H9 (cell line): Measurements from ENCODE around the gene RPA1. TPM values are rescaled to one million over a fixed set of nuclear protein-coding genes. Genes with fewer than 3 reads are reported as not detected.

Experiments used
- DNase-seq: peaks from one replicate; pipeline ENCODE4 v3.0.0-alpha.2; 2017
- H2AFZ ChIP-seq: one replicate; pipeline ENCODE4 v1.6.1; 2013; ENCODE audit warnings: mild to moderate bottlenecking, low read length, control low read depth, moderate library complexity
- H2AK5ac ChIP-seq: 2 replicates; pipeline ENCODE4 v1.6.1; 2013; ENCODE audit warnings: low read length, control low read depth, mixed read lengths; ENCODE audit not compliant: insufficient read length
- H2BK120ac ChIP-seq: one replicate; pipeline ENCODE4 v1.6.1; 2013; ENCODE audit warnings: low read depth, mild to moderate bottlenecking, low read length, control low read depth, inconsistent platforms; ENCODE audit not compliant: poor library complexity, severe bottlenecking
- H2BK12ac ChIP-seq: 2 replicates; pipeline ENCODE4 v1.6.1; 2013; ENCODE audit warnings: low read length, control low read depth, mixed read lengths, low read depth; ENCODE audit not compliant: insufficient read length
- H2BK15ac ChIP-seq: 2 replicates; pipeline ENCODE4 v1.6.1; 2013; ENCODE audit warnings: low read depth, low read length, control low read depth
- H2BK20ac ChIP-seq: one replicate; pipeline ENCODE4 v1.6.1; 2013; ENCODE audit warnings: low read depth, mild to moderate bottlenecking, low read length, control low read depth, inconsistent platforms; ENCODE audit not compliant: poor library complexity, severe bottlenecking
- H2BK5ac ChIP-seq: 2 replicates; pipeline ENCODE4 v1.6.1; 2013; ENCODE audit warnings: low read length, control low read depth, mixed read lengths; ENCODE audit not compliant: insufficient read length
- H3K14ac ChIP-seq: 2 replicates; pipeline ENCODE4 v1.6.1; 2013; ENCODE audit warnings: low read length, control low read depth; ENCODE audit not compliant: insufficient read depth
- H3K18ac ChIP-seq: 2 replicates; pipeline ENCODE4 v1.6.1; 2013; ENCODE audit warnings: low read depth, mild to moderate bottlenecking, mixed read lengths, low read length, control low read depth; ENCODE audit not compliant: insufficient read length
- H3K23ac ChIP-seq: 2 replicates; pipeline ENCODE4 v1.6.1; 2013; ENCODE audit warnings: low read length, control low read depth, mixed read lengths, low read depth; ENCODE audit not compliant: insufficient read length
- H3K23me2 ChIP-seq: 2 replicates; pipeline ENCODE4 v1.6.1; 2013; ENCODE audit warnings: low read depth, mild to moderate bottlenecking, mixed read lengths, low read length, control low read depth; ENCODE audit not compliant: insufficient read length, poor library complexity, severe bottlenecking
- H3K27ac ChIP-seq: 2 replicates; pipeline ENCODE4 v1.5.1; 2013; ENCODE audit warnings: low read length, control low read depth, mixed read lengths, low read depth; ENCODE audit not compliant: insufficient read length
- H3K27me3 ChIP-seq: 2 replicates; pipeline ENCODE4 v1.6.1; 2013; ENCODE audit warnings: low read length, control low read depth, inconsistent platforms; ENCODE audit not compliant: insufficient read depth
- H3K4ac ChIP-seq: 2 replicates; pipeline ENCODE4 v1.6.1; 2013; ENCODE audit warnings: low read depth, mild to moderate bottlenecking, control low read depth, inconsistent platforms, low read length, moderate library complexity
- H3K4me1 ChIP-seq: 2 replicates; pipeline ENCODE4 v1.6.1; 2013; ENCODE audit warnings: low read length, control low read depth, inconsistent platforms; ENCODE audit not compliant: insufficient read depth
- H3K4me2 ChIP-seq: 2 replicates; pipeline ENCODE4 v1.6.1; 2013; ENCODE audit warnings: low read length, control low read depth, mixed read lengths; ENCODE audit not compliant: insufficient read length, insufficient read depth
- H3K56ac ChIP-seq: 2 replicates; pipeline ENCODE4 v1.6.1; 2013; ENCODE audit warnings: low read depth, mild to moderate bottlenecking, mixed read lengths, low read length, control low read depth; ENCODE audit not compliant: insufficient read length
- H3K79me1 ChIP-seq: 2 replicates; pipeline ENCODE4 v1.6.1; 2013; ENCODE audit warnings: low read depth, mild to moderate bottlenecking, moderate library complexity, low read length, control low read depth, inconsistent platforms; ENCODE audit not compliant: insufficient read depth, poor library complexity, severe bottlenecking
- H3K79me2 ChIP-seq: 2 replicates; pipeline ENCODE4 v1.6.1; 2013; ENCODE audit warnings: low read length, control low read depth, inconsistent platforms; ENCODE audit not compliant: insufficient read depth
- H3K9ac ChIP-seq: 2 replicates; pipeline ENCODE4 v1.6.1; 2013; ENCODE audit warnings: low read length, control low read depth, mixed read lengths; ENCODE audit not compliant: insufficient read length; ENCODE audit errors: extremely low read depth
- H3K9me3 ChIP-seq: one replicate; pipeline ENCODE4 v1.6.1; 2013; ENCODE audit warnings: low read depth, low read length, inconsistent platforms; ENCODE audit not compliant: control insufficient read depth
- H3T11ph ChIP-seq: one replicate; pipeline ENCODE4 v1.6.1; 2013; ENCODE audit warnings: mild to moderate bottlenecking, low read length, control low read depth, inconsistent platforms
- H4K20me1 ChIP-seq: one replicate; pipeline ENCODE4 v1.6.1; 2013; ENCODE audit not compliant: control insufficient read depth, insufficient read length, insufficient read depth
- H4K5ac ChIP-seq: 2 replicates; pipeline ENCODE4 v1.6.1; 2013; ENCODE audit warnings: low read depth, mild to moderate bottlenecking, mixed read lengths, low read length, control low read depth; ENCODE audit not compliant: insufficient read length
- H4K8ac ChIP-seq: replicated peaks from 2 replicates; pipeline ENCODE4 v1.6.1; 2013; ENCODE audit warnings: low read length, control low read depth, mixed read lengths, low read depth; ENCODE audit not compliant: insufficient read length
- H4K91ac ChIP-seq: 2 replicates; pipeline ENCODE4 v1.6.1; 2013; ENCODE audit warnings: low read depth, mild to moderate bottlenecking, moderate library complexity, mixed read lengths, low read length, control low read depth; ENCODE audit not compliant: insufficient read length
- H3K27ac Mint-ChIP-seq, 3 experiments: 2 replicates in 2 of 3; 3 replicates in 1 of 3; pipeline ENCODE4 v1.8.0; 2020 to 2021; ENCODE audit warnings: mixed read lengths in 3 of 3, mild to moderate bottlenecking in 1 of 3, moderate library complexity in 1 of 3
- H3K27me3 Mint-ChIP-seq: 2 replicates; pipeline ENCODE4 v1.8.0; 2021; ENCODE audit warnings: low read depth, mild to moderate bottlenecking, moderate library complexity, mixed read lengths
- H3K36me3 Mint-ChIP-seq, 3 experiments: 2 replicates in 2 of 3; 3 replicates in 1 of 3; pipeline ENCODE4 v1.8.0; 2020 to 2021; ENCODE audit warnings: low read depth in 3 of 3, mixed read lengths in 3 of 3; ENCODE audit not compliant: insufficient read depth in 1 of 3
- H3K4me1 Mint-ChIP-seq, 2 experiments: 2 replicates each; pipeline ENCODE4 v1.8.0; 2020; ENCODE audit warnings: mixed read lengths in 2 of 2
- H3K4me3 Mint-ChIP-seq, 2 experiments: 2 replicates in 1 of 2; 3 replicates in 1 of 2; pipeline ENCODE4 v1.8.0; 2020 to 2021; ENCODE audit warnings: mild to moderate bottlenecking in 2 of 2, mixed read lengths in 2 of 2, moderate library complexity in 1 of 2
- H3K9me3 Mint-ChIP-seq, 2 experiments: 2 replicates in 1 of 2; 3 replicates in 1 of 2; pipeline ENCODE4 v1.8.0; 2020; ENCODE audit warnings: mild to moderate bottlenecking in 2 of 2, mixed read lengths in 2 of 2, moderate library complexity in 1 of 2
- WGBS: extraction: QIAGEN DNeasy Blood & Tissue Kit; methylation state at CpG from one replicate; pipeline ENCODE4 v1.1.7; 2013; ENCODE audit warnings: missing lambda C conversion rate, low lambda C conversion rate, mixed read lengths; ENCODE audit not compliant: insufficient read length; ENCODE audit errors: extremely low coverage; 5-methylcytosine and 5-hydroxymethylcytosine counted together
- total RNA-seq: library from RNA; stranded (reverse); gene quantifications from 2 replicates; pipeline ENCODE4 v1.2.1, GENCODE V29; 2021
- TF ChIP-seq, protein P1 (sequence below): fragments of 200-600 bp; sonication (generic); conservative IDR thresholded peaks from 3 replicates; pipeline ENCODE4 v1.8.0; 2021; ENCODE audit warnings: antibody characterized with exemption, mild to moderate bottlenecking

The RPA1 gene
- total RNA-seq, 1 experiment from 2014 or later, result 215 TPM

DNA sequence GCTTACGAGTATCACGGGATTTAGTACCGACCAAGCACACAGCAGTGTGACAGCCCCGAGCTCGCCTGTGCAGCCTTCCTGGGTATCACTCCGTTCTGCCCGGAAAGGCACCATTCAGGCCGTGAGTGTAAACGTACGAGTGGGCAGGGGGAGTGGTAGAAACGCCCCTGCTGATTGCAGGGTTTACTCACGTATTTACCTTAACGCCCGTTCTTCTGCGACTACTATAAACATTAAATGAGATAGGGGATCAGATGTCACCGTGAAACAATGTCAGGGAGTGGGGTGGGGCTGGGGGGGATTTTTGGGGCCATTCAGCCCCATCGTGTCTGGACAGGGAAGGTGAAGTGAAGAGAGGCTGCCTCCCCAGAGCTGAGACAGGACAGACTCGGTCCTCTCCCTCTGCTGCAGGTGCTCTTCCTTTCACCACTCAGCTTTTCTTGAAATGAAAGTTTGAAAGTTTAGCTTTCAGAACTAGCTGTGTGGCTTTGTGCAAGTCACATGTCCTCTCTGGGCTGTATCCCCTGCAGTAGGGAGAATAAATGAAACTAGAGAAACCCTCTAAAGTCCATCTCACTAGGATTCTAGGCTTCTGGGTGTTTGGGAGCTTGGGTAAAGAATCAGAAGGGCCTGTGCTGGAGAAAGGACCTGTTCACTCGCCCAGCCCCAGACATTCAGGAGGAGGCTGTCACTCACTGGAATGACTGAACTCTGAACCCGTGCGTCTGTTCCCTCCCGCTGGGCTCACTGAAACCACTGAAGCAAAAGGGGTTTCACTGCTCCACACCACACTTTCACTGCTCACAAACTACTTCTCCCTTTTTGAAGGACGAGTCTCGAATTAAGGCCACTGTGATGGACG lies 66.7 kb downstream of the RPA1 start:
- Histone ChIP-seq H4K20me1 (no peaks in the 10 kb centered on the region), H4K5ac (no peak overlapping the region), H3K18ac (no peak overlapping the region), H3K4me2 (no peak overlapping the region), H3K9me3 (no peaks in the 10 kb centered on the region), H4K91ac (no peak overlapping the region), H3K4me1 (no peaks in the 10 kb centered on the region), H3K9ac (no peak overlapping the region), H3K14ac (no peak overlapping the region), H2AFZ (no peak overlapping the region), H2BK120ac (no peak overlapping the region), H2BK12ac (no peak overlapping the region), H3K79me2 (no peaks in the 10 kb centered on the region), H3K4ac (no peak overlapping the region), H3K23me2 (no peaks in the 10 kb centered on the region), H2AK5ac (no peak overlapping the region), H3K27me3 (no peaks in the 10 kb centered on the region), H3T11ph (no peak overlapping the region), H2BK20ac (no peak overlapping the region), H2BK5ac (no peak overlapping the region), H3K27ac (no peak overlapping the region), H3K79me1 (no peaks in the 10 kb centered on the region), H3K23ac (no peak overlapping the region), H2BK15ac (no peak overlapping the region), H3K56ac (no peak overlapping the region), H4K8ac (no peak overlapping the region)
- H3K9me3 Mint-ChIP-seq, result no peaks in the 10 kb centered on the region
- no peak overlapping the region for H3K4me3 Mint-ChIP-seq
- no peaks in the 10 kb centered on the region for H3K4me1 Mint-ChIP-seq
- TF ChIP-seq, protein P1, sequence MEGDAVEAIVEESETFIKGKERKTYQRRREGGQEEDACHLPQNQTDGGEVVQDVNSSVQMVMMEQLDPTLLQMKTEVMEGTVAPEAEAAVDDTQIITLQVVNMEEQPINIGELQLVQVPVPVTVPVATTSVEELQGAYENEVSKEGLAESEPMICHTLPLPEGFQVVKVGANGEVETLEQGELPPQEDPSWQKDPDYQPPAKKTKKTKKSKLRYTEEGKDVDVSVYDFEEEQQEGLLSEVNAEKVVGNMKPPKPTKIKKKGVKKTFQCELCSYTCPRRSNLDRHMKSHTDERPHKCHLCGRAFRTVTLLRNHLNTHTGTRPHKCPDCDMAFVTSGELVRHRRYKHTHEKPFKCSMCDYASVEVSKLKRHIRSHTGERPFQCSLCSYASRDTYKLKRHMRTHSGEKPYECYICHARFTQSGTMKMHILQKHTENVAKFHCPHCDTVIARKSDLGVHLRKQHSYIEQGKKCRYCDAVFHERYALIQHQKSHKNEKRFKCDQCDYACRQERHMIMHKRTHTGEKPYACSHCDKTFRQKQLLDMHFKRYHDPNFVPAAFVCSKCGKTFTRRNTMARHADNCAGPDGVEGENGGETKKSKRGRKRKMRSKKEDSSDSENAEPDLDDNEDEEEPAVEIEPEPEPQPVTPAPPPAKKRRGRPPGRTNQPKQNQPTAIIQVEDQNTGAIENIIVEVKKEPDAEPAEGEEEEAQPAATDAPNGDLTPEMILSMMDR, result no peak
- DNase-seq, result no peak
- WGBS, result no CpG with 5 or more reads among the region's 25 CpGs
- peaks cover 26 to 75% (median 66%) of the 10 kb centered on the region in 3 experiments for H3K36me3 Mint-ChIP-seq
- H3K27ac Mint-ChIP-seq, result no peak overlapping the region
- H3K27me3 Mint-ChIP-seq, result no peaks in the 10 kb centered on the region; the same call in 1 of the 2 replicates
